GM19328 (cell line): ENCODE measurements around the gene SEPTIN10.
"Not testable (repeated sequence)": the region's sequence is repeated elsewhere in the genome, so short reads cannot be mapped to it uniquely, and the experiment has no call there.

Source experiments
- ATAC-seq: cut with Tn5 transposase; IDR thresholded peaks from one replicate; pipeline ENCODE4 v1.9.1; 2021; ENCODE audit warnings: mild to moderate bottlenecking, moderate library complexity; ENCODE audit not compliant: unreplicated experiment

SEPTIN10 gene

GRCh38 chr2:109607766-109608165 lies 6.0 kb downstream of the SEPTIN10 start:
- no peak for ATAC-seq

GRCh38 chr2:109604597-109604996 lies 9.2 kb downstream of the SEPTIN10 start:
- no peak for ATAC-seq

DNA sequence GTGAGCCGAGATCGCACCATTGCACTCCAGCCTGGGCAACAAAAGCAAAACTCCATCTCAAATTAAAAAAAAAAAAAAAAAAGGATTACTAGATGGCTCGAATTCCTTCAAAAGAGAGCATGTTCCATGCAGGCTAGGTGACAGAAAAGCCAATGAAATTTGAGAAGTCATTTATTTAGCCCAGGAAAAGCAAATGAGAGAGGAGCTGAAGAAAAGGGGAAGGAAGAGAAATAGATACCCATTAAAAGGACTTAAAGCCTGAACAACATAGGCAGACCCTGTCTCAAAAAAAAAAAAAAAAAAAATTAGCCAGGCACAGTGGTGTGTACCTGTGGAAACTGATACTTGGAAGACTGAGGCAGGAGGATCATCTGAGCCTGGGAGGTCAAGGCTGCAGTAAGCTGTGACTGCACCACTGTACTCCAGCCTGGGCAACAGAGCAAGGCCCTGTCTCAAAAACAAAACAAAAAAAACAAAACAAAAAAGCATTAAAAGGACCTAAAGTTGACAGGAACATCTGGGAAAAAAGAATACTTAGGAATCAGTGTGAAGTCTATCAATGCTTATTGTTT lies 11.1 kb downstream of the SEPTIN10 start:
- no peak for ATAC-seq

GRCh38 chr2:109601783-109602182 lies 12.0 kb downstream of the SEPTIN10 start:
- no peak for ATAC-seq

DNA sequence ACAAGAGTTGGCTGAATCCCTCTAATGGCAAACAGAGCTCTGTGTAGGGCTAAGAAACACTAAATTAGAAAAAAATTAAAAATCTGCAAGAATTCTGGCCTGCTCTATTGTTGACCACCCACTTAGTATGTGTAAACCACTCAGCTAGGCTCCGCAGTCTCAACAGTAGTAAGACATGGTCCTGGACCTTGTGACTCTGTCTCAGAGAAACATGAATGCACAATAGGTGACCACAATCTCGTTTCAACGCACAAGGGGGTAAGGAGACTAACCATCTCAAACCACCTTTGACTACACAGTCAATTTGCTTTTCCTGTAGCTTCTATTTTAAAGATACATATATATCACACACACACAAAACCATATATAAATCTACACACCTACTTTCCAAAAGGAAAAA lies 16.5 kb downstream of the SEPTIN10 start:
- ATAC-seq = no peak

DNA sequence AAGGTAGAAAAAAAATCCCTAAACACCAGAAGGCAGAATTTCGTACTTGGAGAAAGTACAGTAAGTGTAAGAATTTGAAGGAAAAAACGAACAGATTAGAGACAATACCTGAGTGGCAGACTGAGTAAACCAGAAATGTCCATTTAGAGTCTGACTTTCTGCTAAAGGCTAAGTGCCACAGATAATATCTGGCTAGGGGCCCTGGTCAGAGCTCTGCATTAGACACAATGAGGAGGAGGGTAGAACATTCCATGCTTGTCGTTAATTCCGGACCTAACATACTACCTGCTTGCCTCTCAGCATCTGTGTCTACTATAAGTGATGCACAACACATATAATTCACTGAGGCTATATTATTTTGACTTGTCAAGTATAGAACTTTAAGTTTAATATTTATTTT lies 18.1 kb downstream of the SEPTIN10 start:
- ATAC-seq = no peak

DNA sequence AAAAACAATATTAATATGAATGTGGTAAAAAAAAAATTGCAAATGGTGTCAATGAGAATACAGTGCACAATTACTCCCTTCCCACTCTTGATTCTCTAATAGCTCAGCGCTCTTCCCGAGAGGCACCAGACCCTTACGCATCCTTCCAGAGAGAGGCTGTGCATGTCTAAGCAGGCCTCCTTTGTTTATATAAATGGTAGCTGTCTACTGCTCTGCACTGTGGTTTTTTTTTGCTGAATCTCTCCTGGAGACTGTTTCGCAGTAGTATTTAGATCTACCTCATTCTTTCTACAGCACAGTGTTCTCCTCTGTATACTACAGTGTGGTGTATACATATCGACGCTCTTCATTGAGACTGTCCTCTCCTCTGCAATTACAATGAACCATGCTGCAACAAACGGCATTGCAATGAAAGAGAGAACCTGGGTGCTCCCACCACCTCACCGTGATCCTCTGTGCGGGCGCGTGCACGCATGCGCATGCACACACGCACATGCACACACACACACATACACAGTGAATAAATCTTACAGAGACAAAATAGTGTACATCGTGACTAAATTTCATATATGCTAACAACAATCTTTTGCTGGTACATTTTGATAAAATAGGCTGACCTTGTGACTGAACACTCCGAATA lies 19.4 kb downstream of the SEPTIN10 start:
- no peak for ATAC-seq

- ATAC-seq = no peak
These were observed 20.9 kb downstream of the SEPTIN10 start for GRCh38 chr2:109592905-109593304.

GRCh38 chr2:109591206-109591605 lies 22.6 kb downstream of the SEPTIN10 start:
- ATAC-seq = no peak

- ATAC-seq = no peak
These were observed 27.1 kb downstream of the SEPTIN10 start for GRCh38 chr2:109586687-109587086.

DNA sequence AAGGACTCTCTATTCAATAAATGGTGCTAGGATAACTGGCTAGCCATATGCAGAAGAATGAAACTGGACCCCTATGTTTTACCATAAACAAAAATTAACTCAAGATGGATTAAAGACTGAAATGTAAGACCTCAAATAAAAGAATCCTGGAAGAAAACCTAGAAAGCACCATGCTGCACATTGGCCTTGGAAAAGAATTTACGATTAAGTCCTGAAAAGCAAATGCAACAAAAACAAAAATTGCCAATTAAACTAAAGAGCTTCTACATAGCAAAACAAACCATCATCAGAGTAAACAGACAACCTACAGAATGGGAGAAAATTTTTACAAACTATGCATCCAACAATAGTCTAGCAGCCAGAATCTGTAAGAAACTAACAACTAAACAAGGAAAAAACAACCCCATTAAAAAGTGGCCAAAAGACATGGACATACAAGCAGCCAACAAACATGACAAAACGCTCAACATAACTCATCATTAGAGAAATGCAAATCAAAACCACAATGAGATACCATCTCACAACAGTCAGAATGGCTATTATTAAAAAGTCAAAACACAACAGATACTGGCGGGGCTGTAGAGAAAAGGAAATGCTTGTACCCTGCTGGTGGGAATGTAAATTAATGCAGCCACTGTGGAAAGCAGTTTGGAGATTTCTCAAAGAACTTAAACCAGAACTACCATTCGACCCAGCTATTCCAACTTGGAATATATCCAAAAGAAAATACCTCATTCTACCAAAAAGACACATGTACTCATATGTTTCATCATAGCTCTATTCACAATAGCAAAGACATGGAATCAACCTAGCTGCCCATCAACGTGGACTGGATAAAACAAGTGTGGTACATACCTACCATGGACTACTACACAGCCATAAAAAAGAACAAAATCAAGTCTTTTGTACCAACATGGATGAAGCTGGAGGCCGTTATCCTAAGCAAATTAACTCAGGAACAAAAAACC lies 30.6 kb downstream of the SEPTIN10 start:
- no peak for ATAC-seq

GRCh38 chr2:109577630-109578029 lies 36.1 kb downstream of the SEPTIN10 start:
- ATAC-seq = not testable (repeated sequence)

DNA sequence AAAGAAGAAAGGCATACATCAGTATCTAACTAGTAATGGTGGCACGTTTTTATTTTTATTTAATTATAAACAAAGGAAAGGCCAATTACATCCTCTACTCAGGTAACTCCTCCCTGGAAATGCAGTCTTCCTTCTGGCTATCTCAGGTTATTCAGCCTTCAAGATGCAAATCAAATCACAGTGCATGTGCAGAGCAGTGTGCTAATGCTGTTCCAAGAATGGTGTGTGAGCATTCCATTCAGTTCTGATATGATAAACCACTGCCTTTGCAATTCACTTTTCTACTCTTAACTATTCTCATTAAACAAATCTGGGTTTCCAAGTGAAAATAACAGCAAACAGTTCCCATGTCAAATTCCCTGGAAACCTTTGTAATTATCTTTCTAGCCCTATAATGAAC lies 38.4 kb downstream of the SEPTIN10 start:
- ATAC-seq = no peak

GRCh38 chr2:109563980-109564550 lies 49.7 kb downstream of the SEPTIN10 start:
- no peak for ATAC-seq

GRCh38 chr2:109563288-109563687 lies 50.5 kb downstream of the SEPTIN10 start:
- no peak for ATAC-seq

DNA sequence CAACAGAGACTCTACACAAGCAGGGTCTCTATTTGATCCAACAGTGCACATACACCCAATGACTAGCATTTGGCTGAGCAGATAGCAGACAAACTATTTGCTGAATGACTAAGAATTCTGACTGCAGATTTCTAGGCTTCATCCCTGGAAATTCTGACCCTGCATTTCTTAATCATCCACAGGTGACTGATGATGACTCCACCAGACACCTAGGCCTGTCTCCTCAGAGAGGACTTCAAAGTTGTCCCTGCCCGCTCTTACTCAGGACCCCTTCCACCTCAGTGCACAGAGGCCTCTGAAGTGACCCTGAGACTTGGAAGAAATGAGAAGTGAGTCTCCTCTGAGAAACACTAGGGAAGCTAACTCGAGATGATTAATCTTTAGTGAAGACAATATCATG lies 51.3 kb downstream of the SEPTIN10 start:
- no peak for ATAC-seq

DNA sequence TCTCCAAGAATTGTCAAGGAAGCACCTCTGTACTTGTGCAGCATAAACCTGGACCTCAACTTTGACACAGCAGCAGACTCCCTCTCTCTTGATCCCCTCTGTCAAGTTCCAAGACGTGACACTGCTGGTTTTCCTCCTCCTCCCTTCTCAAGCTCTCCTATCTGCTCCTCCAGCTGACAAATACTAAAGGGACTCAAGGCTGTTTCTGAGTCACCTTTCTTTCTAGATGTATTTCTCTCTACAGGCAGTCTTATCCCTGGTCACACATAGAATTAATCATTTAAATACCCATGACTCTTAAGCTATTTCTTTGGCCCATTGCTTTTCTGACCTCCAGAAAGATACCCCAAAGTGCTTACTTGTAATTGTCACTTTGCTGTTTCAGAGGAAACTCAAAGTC lies 53.5 kb downstream of the SEPTIN10 start:
- no peak for ATAC-seq

DNA sequence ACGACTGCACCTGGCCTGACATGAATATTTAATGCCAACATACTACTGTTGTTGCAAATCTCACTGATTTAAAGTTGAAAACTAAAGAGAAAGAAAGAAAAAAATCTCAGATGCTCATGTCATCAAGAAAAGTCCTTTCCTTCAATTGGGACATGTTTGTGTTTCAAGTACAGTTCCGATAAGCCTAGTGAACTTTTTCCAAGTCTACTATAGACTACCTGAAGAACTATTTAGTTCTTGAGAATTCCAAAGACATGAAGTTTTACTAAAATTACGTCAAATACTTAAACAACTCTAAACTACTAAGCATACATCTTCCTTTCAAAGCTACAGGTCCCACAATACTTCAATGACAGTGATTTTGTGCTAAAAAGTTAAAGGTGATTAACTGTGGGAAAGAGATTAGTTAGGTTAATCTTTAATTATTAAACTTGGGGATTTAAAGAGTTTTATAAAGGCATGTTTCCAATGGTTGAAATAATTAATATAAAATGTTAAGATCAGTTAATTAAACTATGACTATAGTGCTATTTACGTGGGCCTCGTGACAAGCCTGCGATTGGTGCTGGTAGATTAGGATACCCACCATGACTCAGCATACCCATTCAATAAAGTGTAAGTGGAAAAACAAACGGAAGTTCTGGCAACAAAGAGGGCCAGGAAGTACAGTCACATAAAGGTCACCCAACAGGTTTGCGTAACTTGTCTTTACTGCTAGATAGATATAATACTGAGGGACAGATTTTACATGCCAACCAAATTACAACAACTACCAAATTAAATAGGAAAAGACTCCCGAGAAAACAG lies 55.5 kb downstream of the SEPTIN10 start:
- no peak for ATAC-seq

DNA sequence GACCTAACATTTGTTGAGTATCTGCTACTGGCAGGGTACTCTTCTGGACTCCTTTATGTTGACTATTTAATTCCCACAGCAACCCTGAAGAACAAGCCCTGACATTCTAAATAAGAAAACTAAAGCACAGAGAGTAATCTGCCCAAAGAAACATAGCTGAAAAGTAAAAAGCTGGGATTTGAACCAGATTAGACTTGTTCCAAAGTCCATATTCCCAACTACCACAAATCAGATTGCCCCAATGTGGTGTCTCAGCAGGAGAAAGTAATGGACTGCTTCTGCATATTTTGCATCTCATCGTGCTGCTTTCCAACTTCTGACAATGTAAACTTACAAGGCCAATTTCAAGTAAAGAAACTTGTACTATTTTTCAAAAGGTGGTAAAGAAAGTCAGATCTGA lies 56.5 kb downstream of the SEPTIN10 start:
- ATAC-seq = no peak

DNA sequence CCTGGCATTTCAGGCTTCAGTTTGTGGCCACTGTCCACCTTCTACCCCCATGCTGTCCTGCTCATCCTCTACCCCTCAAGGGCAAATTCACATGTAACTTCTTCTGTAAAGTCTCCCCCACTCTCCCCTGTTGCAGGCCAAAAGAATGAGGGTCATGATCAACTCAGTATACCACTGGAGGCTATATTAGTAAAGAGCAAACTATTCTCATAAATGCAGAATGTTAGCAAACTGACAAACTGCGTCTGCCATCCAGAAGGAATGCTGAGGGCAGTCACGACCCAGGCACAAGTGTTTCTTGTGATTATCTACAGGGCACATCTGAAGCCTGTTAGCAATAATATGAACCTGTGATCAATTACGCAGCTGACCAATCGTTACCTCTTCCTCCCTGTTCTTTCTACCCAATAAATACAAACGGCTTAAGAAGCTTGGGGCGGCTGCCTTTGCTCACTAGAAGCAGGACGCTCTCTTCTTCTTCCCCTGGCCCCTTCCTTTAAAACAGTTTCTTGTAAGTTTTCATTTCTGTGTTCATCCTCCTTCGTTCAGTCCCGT lies 58.3 kb downstream of the SEPTIN10 start:
- ATAC-seq = no peak
